ENCODE results near the gene PIGT.

- TF ChIP-seq POLR2A (IDR thresholded peaks at IDR 0.05; ENCODE audit: low read depth, low read length), result no peak
- TF ChIP-seq POLR2AphosphoS5 (IDR thresholded peaks at IDR 0.05; ENCODE audit: low read depth, low read length), result no peak
- TF ChIP-seq TAF1 (IDR thresholded peaks at IDR 0.05; ENCODE audit: borderline replicate concordance, low read depth, low read length), result no peak
Observed at GRCh38 chr20:45440891-45441685, 25.1 kb downstream of the PIGT start.
